Pancreas (tissue), 10 donors: ENCODE measurements around the gene CSF3. TPM values are rescaled to one million over a fixed set of nuclear protein-coding genes. Genes with fewer than 3 reads are reported as not detected.

Experiments used
- ATAC-seq, 4 donors: fragments of 200-7000 bp; cut with Tn5 transposase; one replicate each; pipeline versions ENCODE4 v1.8.0 to v1.9.1; 2020; ENCODE audit warnings: mild to moderate bottlenecking in 4 of 4, moderate library complexity in 4 of 4
- DNase-seq, 6 donors: peaks; one replicate each; pipeline ENCODE4 v3.0.0-alpha.2; 2020
- FAIRE-seq: peaks from 2 replicates; lab custom pipeline; 2012; peaks lifted over from hg19 to GRCh38; lab: Jason Lieb, UNC
- H3K27ac ChIP-seq, 4 donors: fragments of 200-600 bp; sonication (generic); 1 replicate in 3 of 4; 2 replicates in 1 of 4; pipeline versions ENCODE4 v1.5.0 to v1.8.0; 2020
- H3K27me3 ChIP-seq, 4 donors: fragments of 200-600 bp; one replicate each; pipeline ENCODE4 v1.8.0; 2021
- H3K36me3 ChIP-seq, 3 donors: fragments of 200-600 bp; sonication (generic) in 1 of 3; one replicate each; pipeline versions ENCODE4 v1.5.0 to v1.8.0; 2020 to 2021
- H3K4me1 ChIP-seq, 3 donors: fragments of 200-600 bp; one replicate each; pipeline ENCODE4 v1.8.0; 2021
- H3K4me3 ChIP-seq, 4 donors: fragments of 200-600 bp; sonication (generic) in 2 of 4; one replicate each; pipeline versions ENCODE4 v1.5.0 to v1.8.0; 2020 to 2021
- H3K9me3 ChIP-seq, 4 donors: fragments of 200-600 bp; one replicate each; pipeline ENCODE4 v1.8.0; 2021
- WGBS, 2 donors: extraction: QIAGEN DNeasy Blood & Tissue Kit; methylation state at CpG; one replicate each; pipeline ENCODE4 v1.1.7; 2013; 5-methylcytosine and 5-hydroxymethylcytosine counted together
- intact Hi-C, 3 donors: fragments of 100-400 bp; cut with DNase I; formaldehyde crosslinking; loops; one replicate each; pipeline versions ENCODE4 v1.11.1 to v1.14.2; 2022
- polyA plus RNA-seq, 2 donors: library from polyadenylated mRNA; stranded (reverse); fragments of 200-250 nt; gene quantifications; one replicate each; pipeline ENCODE4 v1.2.3, GENCODE V29; 2013
- total RNA-seq, 6 donors: library from RNA; stranded (reverse); fragmentation: NEBNext Ultra II Directional in 4 of 6; extraction: Animal tissue kit (Norgen Biotek cat#: 25700) in 4 of 6; gene quantifications; one replicate each; pipeline versions ENCODE4 v1.2.1 to v1.2.4, GENCODE V29; 2021 to 2023
- TF ChIP-seq, protein P1 (sequence below), 4 donors: fragments of 200-600 bp; sonication (generic) in 3 of 4; IDR thresholded peaks; one replicate each; pipeline versions ENCODE4 v1.5.0 to v1.8.0; 2021; ENCODE audit warnings: antibody characterized with exemption in 4 of 4
- donor health status: healthy with polysubstance abuse.
- donor health status: DM: no; HTN: no; CAD: no; lungs with moderate emphysema.
- donor health status: DM: no; HTN: no; CAD: no.
- donor health status: control.
- donor health status: control.
- donor health status: Bipolar disorder and iron deficiency.
- donor health status: DM: yes; HTN: yes; CAD: no.
- donor health status: DM: no; HTN: no; CAD: no.
- donor health status: DM: no; HTN: no; CAD: no.
- donor health status: DM: yes; HTN: yes; CAD: no.

CSF3 gene
- total and polyA plus RNA-seq, 8 donors, result 0.16 to 3.5 (median 0.23) TPM; not detected in 4

DNA sequence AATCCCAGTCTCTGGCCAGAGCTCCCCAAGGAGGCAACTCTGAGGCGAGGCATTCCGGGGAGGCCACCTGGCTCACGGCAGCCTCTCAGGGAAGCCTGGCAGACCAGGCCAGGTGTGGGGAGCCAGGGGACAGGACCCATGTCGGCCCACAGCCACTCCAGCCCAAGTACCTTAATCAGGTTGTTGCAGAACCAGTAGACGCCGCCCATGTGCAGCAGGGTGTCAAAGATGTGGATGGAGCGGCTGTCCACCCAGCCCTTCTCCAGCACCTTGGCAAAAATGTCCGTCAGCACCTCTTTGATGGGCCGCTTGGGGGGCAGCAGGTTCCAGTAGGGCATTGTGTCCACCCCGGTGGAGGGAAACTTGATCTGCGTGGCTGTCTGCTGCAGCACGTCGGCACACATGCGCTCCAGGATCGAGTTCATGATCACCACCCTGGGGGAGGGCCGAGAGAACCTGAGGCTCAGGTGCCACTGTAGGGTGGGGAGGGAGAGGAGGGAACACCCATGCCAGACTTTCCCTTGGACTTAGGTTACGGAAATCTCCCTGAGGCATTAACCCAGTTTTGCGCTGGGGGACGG, 7.8 kb downstream of the CSF3 start:
- 70 to 76% methylated on average over 19 of the region's 19 CpGs for WGBS, 2 donors
- Histone ChIP-seq H3K27ac (peak overlapping the region in 2 of 4 donors; percentile 11 to 41), H3K4me3 (no peak overlapping the region), H3K36me3 (peaks cover 0 to 37% (median 0%) of the 10 kb centered on the region in 3 donors), H3K27me3 (no peaks in the 10 kb centered on the region), H3K4me1 (peaks cover 0 to 15% (median 7%) of the 10 kb centered on the region in 3 donors), H3K9me3 (no peaks in the 10 kb centered on the region)
- ATAC-seq (peak in 3 of 4 donors; percentile 29 to 40 (median 34)), DNase-seq (peak in 1 of 6 donors; percentile 65), FAIRE-seq (no peak)
- intact Hi-C loops, result loop anchor here in 1 of 3 donors (10.0 kb wide), 1 partner anchor 142 kb away; no protein-coding TSS in a partner anchor
- TF ChIP-seq, protein P1, sequence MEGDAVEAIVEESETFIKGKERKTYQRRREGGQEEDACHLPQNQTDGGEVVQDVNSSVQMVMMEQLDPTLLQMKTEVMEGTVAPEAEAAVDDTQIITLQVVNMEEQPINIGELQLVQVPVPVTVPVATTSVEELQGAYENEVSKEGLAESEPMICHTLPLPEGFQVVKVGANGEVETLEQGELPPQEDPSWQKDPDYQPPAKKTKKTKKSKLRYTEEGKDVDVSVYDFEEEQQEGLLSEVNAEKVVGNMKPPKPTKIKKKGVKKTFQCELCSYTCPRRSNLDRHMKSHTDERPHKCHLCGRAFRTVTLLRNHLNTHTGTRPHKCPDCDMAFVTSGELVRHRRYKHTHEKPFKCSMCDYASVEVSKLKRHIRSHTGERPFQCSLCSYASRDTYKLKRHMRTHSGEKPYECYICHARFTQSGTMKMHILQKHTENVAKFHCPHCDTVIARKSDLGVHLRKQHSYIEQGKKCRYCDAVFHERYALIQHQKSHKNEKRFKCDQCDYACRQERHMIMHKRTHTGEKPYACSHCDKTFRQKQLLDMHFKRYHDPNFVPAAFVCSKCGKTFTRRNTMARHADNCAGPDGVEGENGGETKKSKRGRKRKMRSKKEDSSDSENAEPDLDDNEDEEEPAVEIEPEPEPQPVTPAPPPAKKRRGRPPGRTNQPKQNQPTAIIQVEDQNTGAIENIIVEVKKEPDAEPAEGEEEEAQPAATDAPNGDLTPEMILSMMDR (IDR thresholded peaks at IDR 0.05), result no peak

DNA sequence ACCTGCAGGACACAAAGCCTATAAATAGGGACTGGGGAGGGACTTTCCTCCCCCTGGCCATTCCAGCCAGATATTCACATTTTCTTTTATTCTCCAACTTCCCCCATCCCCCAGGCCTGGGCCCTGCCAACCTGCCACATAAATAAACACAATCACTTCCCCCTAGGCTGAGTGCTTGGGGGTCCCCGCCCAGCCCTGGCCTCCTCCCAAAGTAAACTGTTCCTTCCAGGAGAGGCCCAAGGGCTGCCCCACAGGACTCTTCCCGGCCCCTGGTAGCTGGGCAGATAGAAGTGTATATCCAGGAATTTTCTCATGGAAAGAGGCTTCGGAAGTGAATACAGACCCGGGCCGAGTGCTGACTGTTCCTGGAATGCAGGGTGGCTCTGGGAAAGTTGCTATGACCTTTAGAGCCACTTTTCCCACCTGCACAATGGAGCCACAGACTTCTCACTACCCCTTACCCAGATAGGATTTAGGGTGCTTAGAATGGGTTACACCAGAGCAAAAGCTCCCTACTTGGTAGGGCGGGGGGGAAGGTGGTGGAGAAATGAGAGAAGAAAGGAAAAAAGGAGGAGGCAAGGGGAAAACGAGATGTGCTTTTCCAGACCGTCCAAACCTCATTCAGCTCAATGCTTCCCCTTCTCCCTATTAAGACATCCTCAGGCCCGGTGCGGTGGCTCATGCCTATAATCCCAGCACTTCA, 8.5 kb downstream of the CSF3 start:
- H3K4me3 ChIP-seq, result no peak overlapping the region
- DNase-seq (peak in 4 of 6 donors; percentile 46 to 70 (median 58)), FAIRE-seq (no peak), ATAC-seq (peak in 3 of 4 donors; percentile 53 to 78 (median 66))
- H3K4me1 ChIP-seq, result peaks cover 0 to 15% (median 7%) of the 10 kb centered on the region in 3 donors
- H3K36me3 ChIP-seq, result peaks cover 0 to 42% (median 3%) of the 10 kb centered on the region in 3 donors
- 56 to 63% methylated on average over 10 of the region's 10 CpGs for WGBS, 2 donors
- TF ChIP-seq, protein P1 (IDR thresholded peaks at IDR 0.05), result no peak
- H3K27ac ChIP-seq, result peak overlapping the region in 2 of 4 donors; percentile 11 to 41
- H3K27me3 ChIP-seq, result no peaks in the 10 kb centered on the region
- intact Hi-C loops, result loop anchor here in 1 of 3 donors (10.0 kb wide), 1 partner anchor 141 kb away; no protein-coding TSS in a partner anchor
- H3K9me3 ChIP-seq, result no peaks in the 10 kb centered on the region

DNA sequence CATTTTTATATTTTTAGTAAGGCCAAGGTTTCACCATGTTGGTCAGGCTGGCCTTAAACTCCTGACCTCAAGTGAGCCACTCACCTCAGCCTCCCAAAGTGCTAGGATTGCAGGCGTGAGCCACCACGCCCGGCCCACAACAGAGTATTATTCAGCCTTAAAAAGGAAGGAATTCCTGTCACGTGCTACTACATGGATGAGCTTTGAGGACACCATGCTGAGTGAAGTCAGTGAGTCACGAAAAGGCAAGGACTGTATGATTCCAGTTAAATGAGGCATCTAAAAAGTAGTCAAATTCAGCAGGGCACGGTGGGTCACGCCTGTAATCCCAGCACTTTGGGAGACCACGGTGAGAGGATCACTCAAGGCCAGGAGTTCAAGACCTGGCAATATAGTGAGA, 9.7 kb downstream of the CSF3 start:
- no peak for ATAC-seq
- Histone ChIP-seq H3K27me3 (no peaks in the 10 kb centered on the region), H3K9me3 (no peaks in the 10 kb centered on the region), H3K27ac (no peak overlapping the region), H3K4me1 (peaks cover 0 to 15% (median 7%) of the 10 kb centered on the region in 3 donors), H3K4me3 (no peak overlapping the region), H3K36me3 (peaks cover 0 to 44% (median 9%) of the 10 kb centered on the region in 3 donors)
- TF ChIP-seq, protein P1 (IDR thresholded peaks at IDR 0.05), result no peak
- intact Hi-C loops, result loop anchor here in 1 of 3 donors (10.0 kb wide), 1 partner anchor 140 kb away; no protein-coding TSS in a partner anchor
- WGBS, 2 donors, result 92 to 95% methylated on average over 8 of the region's 8 CpGs
- DNase-seq, result no peak
- FAIRE-seq, result no peak

DNA sequence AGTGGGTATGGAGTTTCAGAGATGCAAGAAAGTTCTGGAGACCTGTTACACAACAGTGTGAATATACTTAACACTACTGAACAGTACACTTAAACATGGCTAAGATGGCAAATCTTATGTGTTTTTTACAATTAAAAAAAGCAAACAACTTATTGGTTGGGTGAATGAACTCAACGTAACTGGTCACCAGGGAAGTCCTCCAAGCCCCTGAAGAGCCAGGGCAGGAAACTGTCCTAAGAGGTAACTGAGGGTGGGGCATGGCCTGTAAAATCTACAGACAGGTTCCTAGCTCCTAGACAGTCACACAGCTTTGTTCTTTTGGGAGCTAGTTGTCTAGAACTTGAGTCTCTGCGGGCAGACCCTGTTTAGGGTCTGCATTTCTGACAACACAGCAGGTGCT, 10.3 kb downstream of the CSF3 start:
- TF ChIP-seq, protein P1 (IDR thresholded peaks at IDR 0.05), result no peak
- WGBS, 2 donors, result 91 to 93% methylated on average over 2 of the region's 2 CpGs
- H3K27me3 ChIP-seq, result no peaks in the 10 kb centered on the region
- intact Hi-C loops, result loop anchor here in 1 of 3 donors (10.0 kb wide), 1 partner anchor 139 kb away; no protein-coding TSS in a partner anchor
- H3K27ac ChIP-seq, result no peak overlapping the region
- ATAC-seq, result no peak
- FAIRE-seq, result no peak
- peaks cover 0 to 15% (median 7%) of the 10 kb centered on the region in 3 donors for H3K4me1 ChIP-seq
- H3K9me3 ChIP-seq, result no peaks in the 10 kb centered on the region
- peaks cover 0 to 44% (median 9%) of the 10 kb centered on the region in 3 donors for H3K36me3 ChIP-seq
- DNase-seq, result no peak
- H3K4me3 ChIP-seq, result no peak overlapping the region
